ENCODE measurements around the gene NLRC5.

The NLRC5 gene, protein sequence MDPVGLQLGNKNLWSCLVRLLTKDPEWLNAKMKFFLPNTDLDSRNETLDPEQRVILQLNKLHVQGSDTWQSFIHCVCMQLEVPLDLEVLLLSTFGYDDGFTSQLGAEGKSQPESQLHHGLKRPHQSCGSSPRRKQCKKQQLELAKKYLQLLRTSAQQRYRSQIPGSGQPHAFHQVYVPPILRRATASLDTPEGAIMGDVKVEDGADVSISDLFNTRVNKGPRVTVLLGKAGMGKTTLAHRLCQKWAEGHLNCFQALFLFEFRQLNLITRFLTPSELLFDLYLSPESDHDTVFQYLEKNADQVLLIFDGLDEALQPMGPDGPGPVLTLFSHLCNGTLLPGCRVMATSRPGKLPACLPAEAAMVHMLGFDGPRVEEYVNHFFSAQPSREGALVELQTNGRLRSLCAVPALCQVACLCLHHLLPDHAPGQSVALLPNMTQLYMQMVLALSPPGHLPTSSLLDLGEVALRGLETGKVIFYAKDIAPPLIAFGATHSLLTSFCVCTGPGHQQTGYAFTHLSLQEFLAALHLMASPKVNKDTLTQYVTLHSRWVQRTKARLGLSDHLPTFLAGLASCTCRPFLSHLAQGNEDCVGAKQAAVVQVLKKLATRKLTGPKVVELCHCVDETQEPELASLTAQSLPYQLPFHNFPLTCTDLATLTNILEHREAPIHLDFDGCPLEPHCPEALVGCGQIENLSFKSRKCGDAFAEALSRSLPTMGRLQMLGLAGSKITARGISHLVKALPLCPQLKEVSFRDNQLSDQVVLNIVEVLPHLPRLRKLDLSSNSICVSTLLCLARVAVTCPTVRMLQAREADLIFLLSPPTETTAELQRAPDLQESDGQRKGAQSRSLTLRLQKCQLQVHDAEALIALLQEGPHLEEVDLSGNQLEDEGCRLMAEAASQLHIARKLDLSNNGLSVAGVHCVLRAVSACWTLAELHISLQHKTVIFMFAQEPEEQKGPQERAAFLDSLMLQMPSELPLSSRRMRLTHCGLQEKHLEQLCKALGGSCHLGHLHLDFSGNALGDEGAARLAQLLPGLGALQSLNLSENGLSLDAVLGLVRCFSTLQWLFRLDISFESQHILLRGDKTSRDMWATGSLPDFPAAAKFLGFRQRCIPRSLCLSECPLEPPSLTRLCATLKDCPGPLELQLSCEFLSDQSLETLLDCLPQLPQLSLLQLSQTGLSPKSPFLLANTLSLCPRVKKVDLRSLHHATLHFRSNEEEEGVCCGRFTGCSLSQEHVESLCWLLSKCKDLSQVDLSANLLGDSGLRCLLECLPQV (N-terminal part only)

DNA sequence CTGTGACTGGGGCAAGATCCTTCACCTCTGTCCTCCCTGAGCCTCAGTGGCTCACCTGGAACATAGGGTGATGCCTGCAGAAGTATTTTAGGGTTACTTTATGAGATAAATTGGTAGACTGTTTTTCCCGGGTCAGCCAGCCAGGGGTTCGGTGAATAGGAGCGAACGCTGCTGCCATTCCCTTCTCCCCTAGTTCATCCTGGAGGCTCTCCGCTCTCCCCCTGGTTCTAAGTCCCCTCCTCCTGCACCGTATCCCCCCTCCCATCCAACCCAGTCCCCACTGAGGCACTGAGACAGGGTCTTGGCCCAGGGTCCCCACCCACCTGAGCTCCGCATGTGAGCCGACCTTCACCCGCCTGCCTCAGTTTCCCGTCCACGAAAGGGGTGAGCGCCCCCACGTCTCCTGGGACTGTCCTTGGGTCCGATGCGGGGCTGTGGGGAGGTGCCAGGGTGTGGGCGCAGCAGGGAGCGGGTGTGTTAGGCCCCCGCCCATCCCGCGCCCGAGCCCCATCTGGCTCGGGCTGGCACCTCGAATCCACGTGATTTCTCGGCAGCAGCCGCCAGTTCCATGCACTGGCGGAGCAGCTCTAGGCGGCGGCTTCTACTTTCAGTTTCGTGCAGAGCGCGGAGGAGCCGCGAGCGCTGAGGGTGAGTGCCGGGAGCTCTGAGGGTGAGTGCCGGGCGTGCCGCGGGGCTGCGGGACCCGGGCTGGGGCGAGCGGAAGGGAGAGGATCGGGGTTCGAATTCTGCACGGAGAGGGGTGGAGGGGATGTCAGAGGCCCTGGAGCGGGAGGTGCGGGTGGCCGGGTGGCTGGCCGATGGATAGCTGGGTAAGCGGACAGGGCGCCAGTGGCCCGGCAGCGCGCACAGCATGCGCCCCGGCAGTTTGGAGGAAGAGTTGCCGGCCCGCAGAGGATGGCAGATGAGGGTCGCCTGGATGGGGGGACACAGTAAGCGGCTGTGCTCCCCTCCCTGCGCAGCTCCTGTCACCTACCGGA is at the start of gene NLRC5:
NLRC5 (plus strand) TSS at position 610 of the 998 bp plus-strand sequence. CDS start 31,156 bp downstream, outside the sequence.
- H3K27ac ChIP-seq = peak within 1 kb of the TSS; percentile 80 to 99 (median 93)
- H3K4me3 ChIP-seq = peak within 1 kb of the TSS; percentile 59 to 75 (median 69)

DNA sequence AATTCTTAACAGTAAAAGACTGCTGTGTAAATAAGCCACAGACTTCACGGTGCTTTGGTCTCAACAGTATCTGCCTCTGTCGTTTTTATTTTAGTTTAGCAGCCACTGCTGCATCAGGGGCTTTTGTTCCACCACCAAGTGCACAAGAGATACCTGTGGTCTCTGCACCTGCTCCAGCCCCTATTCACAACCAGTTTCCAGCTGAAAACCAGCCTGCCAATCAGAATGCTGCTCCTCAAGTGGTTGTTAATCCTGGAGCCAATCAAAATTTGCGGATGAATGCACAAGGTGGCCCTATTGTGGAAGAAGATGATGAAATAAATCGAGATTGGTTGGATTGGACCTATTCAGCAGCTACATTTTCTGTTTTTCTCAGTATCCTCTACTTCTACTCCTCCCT is 49.6 kb upstream of the NLRC5 start:
- H3K4me3 ChIP-seq = no peak overlapping the region
- peak overlapping the region in 1 of 21 experiments; percentile 59 for H3K27ac ChIP-seq

DNA sequence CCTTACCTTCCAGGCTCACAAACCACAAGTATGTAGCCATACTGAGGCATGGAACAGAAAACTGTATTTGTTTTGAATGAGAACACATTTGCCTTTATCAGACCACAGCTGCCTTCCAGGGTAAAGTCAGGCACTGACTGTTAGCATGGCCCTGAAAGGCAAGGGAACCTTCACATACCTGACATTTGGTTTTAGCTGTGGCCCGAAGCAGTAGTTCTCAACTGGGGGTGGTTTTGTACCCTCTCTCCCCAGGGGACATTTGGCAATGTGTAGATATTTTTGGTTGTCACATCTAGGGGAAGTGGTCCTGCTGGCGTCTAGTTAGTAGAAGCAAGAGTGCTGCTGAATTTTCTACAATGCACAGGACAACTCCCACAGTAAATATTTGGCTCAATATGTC is 48.3 kb upstream of the NLRC5 start:
- peak overlapping the region in 1 of 21 experiments; percentile 7 for H3K27ac ChIP-seq
- H3K4me3 ChIP-seq = no peak overlapping the region

DNA sequence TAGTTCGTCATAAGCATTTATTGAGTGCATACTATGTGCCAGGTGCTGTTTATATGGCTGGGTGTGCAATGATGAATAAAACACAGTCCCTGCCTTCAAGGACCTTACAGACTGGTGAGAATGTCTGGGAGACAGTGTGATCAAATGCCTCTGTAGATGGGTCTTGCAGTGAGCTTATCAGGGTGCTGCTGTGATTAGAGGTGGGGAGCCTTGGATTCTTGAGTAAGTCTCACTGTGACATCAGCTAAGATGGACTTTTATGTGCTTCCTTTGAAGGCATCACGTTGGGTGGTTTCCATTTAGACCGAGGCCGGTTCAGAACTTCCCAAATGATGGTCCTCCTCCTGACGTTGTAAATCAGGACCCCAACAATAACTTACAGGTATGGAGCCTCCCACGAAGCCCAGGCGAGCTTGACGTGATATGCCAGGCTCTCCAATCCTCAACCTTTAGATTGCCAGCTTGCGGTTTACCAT is 47.5 kb upstream of the NLRC5 start:
- no peak overlapping the region for H3K4me3 ChIP-seq
- no peak overlapping the region for H3K27ac ChIP-seq

DNA sequence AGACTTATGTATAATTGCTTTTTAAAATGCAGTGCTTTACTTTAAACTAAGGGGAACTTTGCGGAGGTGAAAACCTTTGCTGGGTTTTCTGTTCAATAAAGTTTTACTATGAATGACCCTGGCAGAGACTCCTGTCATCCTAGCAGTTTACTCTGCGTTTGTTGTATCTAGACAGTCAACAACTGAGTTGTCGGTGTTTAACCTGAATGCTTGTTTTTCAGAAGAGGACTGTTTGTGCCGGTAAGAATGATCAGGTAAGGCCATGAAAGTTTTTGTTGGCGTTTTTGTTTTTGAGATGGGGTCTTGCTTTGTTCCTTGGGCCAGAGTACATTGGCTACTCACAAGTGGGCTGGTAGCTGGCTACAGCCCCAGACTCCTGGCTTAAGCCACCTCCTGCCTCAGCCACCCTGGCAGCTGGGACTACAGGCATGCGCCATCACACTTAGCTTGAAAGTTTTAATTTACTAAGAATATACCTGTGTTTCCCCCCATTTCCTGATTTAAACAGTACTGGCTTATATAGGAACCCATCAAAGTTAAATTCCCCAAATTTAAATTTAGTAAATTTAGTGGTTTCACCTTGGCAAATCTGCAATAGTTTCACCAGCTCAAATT is 45.5 kb upstream of the NLRC5 start:
- Histone ChIP-seq H3K4me3 (no peak overlapping the region), H3K27ac (peak overlapping the region in 3 of 21 experiments; percentile 25 to 39 (median 34))

DNA sequence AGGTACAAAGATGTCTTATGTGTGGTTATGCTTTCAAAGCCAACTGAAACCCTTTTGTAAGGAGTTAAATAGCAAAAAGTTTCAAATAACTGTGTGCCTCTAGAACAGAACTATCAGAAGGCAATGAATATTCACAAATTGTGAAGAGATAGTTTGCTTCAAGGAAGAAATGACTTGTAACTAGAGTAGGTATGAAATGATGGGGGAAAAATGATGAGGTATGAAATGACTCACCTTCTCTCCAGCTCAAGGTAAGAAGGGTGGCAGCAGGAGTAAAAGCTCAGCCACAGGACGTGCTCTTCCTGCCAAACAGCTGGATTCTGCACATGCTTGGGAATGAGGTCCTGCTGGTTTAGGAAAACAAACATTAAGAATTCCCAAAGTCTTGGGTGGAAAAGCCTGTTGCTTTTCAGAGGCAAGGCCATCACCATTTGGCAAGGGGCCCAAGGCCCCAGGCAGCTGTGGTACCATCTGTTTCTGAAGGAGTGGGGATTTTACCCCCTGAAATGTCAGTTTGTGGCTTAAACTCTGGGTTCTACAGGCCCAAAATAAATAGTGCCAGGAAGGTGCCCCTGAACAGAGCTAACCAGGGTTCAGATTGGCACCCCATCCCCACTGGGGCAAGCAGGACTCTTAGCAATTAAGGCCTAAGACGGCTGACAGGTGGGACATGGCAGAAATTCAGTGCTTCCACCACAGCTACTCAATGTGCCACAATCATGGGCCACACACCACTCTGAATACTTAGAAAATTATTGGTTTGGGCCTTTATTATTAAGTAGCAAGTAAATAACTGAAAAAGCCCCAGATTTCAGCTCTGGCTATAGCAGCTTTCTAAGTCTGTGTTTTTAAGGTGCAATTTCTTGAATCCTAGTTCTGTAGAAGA is 44.2 kb upstream of the NLRC5 start:
- Histone ChIP-seq H3K4me3 (no peak overlapping the region), H3K27ac (peak overlapping the region in 6 of 21 experiments; percentile 10 to 47 (median 25))

DNA sequence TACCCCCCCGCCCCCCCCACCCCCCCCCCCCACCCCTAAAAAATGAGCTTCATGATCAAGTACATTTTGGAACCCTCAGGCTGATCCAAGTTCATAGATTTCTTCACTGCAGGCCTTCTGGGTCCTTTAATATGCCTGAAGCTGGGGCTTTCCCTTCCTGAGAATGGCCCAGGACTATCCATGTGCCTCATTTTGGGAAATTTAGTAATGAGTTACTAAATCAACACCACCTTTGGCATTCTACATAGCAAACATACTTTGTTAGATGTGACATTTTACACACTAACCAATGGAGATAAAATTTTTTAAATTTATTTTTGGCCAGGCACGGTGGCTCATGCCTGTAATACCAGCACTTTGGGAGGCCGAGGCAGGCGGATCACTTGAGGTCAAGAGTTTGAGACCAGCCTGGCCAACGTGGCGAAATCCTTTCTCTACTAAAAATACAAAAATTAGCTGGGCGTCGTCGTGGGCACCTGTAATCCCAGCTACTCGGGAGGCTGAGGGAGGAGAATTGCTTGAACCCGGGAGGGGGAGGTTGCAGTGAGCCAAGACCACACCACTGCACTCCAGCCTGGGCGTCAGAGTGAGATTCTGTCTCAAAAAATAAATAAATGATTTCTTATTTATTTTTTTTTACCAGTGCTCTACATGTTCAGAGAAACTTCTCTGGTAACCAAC is 43.4 kb upstream of the NLRC5 start:
- Histone ChIP-seq H3K4me3 (no peak overlapping the region), H3K27ac (peak overlapping the region in 1 of 21 experiments; percentile 31)

DNA sequence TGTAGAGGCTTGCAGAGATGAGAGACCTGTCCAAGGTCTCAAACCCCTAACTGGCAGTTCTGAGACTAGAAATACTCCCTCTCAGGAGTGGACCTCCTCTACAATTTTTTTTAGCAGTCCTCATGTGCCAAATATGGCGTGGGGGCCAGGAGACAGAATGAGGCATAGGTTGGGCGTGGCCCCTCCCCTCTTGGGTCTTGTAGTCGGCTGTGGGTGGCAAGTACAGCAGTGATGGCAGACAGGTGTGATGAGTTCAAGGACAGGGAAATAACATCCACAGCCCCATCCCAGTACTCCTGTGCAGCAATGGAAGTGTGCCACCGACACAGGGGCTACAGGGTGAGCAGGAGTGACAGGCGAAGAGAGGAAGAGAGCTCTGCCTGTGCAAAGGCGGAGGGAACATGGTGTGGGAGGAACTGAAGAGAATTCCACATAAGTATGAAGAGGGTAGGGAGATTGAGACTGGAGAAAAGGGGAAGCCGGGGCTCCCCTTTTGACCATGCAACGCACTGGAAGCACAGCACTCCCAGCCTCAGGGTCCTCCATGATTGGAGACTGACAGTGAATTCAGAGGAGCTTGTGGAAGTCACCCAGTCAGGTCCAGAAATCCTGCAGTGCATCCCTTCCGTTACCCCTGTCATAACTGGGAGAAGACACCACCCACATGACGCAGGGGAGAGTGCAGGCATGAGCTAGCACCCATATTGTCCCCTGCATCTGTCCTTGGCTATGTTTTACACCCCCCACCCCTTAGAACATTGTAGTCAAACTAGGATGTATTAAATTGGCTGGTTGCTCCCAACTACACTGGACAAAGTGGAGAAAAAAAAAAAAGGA is 42.4 kb upstream of the NLRC5 start:
- no peak overlapping the region for H3K27ac ChIP-seq
- H3K4me3 ChIP-seq = no peak overlapping the region

DNA sequence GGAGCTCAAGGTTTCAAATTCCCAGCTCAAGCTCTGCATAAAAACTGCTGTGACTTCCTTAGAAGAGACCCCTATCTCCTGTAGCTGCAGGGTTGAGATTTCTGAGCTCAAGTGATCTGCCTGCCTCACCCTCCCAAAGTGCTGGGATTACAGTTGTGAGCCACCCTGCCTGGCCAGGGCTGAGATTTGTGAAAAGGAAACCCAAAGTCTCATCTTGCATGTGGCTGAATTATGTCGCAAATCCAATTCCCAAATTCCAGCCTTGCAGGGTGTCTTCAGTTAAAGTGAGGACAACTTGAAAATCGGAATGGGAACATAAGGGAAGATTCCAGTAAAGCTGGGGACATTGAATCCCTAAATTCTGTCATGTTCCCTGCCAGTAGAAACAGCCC is 41.8 kb upstream of the NLRC5 start:
- H3K27ac ChIP-seq = no peak overlapping the region

DNA sequence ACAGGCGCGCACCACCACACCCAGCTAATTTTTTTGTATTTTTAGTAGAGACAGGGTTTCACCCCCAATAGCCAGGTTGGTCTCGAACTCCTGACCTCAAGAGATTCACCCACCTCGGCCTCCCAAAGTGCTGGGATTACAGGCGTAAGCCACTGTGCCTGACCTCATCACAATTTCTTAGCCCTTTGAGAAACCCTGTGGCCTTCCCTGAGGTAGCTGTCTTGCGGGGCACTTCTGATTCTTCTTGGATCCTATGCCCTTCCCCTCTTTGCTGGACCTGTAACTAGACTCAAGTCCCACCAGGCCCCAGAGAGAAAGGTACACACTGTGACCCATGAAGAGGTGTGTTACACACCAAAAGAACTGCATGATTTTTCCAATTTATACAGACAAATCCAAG is 41.1 kb upstream of the NLRC5 start:
- no peak overlapping the region for H3K27ac ChIP-seq

More for the DNA sequence above, 41.8 kb upstream of the NLRC5 start:
- no peak overlapping the region for H3K4me3 ChIP-seq

DNA sequence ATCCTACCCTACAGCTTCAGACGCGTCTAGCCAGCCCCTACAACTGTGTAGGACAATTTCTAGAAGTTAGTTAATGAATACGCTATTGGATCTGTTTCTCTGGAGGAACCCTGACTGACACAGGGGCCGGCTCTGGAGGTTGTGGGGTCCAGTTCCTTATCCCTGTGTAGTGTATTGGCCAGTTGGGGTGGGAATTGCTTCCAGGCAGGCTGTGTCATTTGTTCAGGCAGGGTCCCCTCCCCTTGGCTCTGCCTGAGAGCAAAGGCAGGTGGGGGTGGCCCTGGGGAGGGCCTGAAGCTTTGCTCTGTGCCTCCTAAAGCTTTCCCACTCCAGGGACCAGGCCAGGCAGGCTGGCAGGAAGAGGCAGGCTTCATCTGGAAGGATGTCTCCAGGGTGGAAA is 39.3 kb upstream of the NLRC5 start:
- H3K4me3 ChIP-seq = no peak overlapping the region
- no peak overlapping the region for H3K27ac ChIP-seq

More for the DNA sequence above, 41.1 kb upstream of the NLRC5 start:
- no peak overlapping the region for H3K4me3 ChIP-seq

DNA sequence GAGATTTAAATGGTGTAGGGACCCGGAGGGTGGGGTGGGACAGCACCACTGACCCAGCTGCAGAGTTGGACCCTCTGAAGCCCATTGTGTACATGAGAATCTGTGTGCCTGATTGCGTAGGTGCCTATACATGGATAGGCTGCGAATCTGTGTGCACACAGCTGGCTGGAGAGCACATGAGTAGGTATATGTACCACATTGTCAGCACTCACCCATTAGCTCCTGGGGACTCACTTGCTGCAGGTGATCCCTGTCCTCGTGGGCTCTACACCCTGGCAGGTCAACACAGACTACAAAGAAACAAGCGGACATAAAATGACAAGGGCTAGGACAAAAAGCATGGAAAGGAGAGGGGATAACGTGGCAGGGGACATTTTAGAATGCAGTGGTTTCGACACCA is 38.9 kb upstream of the NLRC5 start:
- H3K27ac ChIP-seq = no peak overlapping the region
- H3K4me3 ChIP-seq = no peak overlapping the region

DNA sequence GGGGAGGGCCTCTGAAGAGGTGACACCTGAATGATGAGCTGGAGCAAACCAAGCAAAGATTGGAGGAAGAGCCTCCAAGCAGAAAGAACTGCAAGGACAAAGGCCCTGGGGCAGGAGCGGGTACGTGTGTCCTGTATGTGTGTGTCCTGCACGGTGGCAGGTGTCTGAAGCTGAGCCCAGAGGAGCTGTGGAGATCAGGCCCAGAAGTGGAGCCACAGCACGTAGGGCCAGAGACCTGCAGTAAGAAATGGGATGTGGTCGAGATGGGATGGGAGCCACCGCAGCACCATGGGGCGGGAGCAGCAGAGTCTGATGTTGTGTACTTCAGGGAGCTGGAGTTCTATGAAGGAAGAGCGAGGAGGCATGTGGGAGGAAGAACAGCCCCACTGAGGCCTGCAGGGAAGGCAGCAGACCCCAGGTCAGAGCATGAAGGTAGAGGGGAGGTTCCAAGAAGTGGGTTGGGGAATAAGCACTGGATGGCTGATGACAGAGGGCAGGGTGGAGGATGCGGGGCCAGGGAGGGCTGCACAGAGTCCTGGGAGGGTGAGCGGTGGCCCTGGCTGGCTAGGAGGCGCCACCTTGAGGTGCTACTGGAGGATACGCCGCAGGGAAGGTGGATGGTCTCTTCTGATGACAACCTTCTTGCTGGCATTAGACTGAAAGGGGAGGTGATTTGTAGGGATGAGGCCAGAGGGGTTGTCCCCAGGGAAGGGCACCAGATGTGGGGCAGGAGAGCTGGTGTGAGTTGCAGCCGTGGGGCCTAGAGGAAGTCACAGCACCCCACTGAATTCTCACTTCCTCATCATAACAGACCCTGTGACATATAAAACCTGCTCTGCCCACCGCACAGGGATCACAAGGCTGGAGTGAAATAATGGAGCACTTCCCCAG is 38.2 kb upstream of the NLRC5 start:
- Histone ChIP-seq H3K4me3 (no peak overlapping the region), H3K27ac (peak overlapping the region in 2 of 21 experiments; percentile 0 to 26)

DNA sequence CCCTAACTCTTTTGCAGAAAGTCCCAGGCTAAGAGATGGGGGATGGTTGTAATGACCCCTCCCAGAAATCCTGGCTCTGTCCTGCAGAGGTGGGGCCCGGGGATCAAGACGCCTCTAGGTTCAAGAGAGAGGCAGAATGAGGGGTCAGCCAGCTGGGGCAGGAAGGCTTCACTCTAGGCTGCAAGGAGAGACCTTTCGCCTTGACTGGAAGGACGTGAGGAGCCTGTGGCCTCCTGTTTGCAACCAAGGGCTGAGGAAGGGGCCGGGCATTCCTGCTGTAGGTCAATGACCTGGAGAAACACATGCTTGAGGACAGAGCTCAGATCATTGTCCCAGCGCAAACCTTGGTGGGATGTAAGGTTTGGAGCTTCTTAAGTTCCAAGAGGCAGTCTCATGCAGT is 36.4 kb upstream of the NLRC5 start:
- H3K27ac ChIP-seq = no peak overlapping the region
- no peak overlapping the region for H3K4me3 ChIP-seq

DNA sequence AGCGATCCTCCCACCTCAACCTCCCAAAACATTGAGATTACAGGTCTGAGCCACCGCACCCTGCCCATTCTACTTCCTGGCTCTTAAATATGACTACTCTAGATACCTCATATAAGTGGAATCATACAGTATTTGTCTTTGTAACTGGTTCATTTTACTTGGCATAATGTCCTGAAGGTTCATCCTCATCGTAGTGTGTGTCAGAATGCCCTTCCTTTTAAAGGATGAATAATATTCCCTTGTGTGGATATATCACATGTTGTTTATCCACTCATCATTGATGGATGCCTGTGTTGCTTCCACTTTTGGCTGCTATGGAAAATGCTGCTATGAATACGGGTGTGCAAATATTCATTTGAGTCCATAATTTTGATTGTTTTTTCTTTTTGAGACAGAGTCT is 33.3 kb upstream of the NLRC5 start:
- Histone ChIP-seq H3K4me3 (no peak overlapping the region), H3K27ac (no peak overlapping the region)
